Measurements from ENCODE around the gene CLEC20A. TPM values are rescaled to one million over a fixed set of nuclear protein-coding genes. Genes with fewer than 3 reads are reported as not detected.

The CLEC20A gene
- total and polyA plus RNA-seq, 2 experiments from 2014 or later: not detected

DNA sequence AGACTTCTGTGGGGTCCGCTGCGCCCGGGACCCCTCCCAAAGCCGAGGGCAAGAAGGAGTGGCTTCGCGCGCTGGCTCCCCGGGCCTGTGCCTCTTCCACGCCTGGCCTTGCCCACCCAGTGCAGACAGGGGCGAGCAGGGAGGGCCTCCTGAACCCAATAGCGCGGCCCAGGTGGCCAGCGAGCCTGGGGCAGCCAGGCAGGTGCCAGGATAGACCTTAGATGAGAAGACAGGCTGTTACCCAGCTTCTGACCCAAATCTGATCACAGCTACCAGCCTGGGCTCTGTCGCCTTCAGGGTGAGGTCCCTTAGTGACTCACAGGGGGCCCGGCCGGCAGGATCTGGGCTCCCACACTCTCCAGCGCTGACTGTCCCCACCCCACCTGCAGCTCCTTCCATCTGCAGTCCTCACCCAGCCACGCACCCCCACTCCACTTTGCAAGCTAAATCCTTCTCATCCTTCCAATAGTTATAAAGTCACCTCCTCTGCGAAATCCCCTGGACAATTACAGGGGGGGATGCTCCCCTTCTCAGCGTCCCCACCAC is 9.6 kb downstream of the CLEC20A start:
- WGBS, 2 experiments (ENCODE audit: low coverage in 1 of 2, low lambda C conversion rate in 2 of 2, missing lambda C conversion rate in 2 of 2): 37 to 45% methylated on average over 16 to 17 of the region's 20 CpGs
- Histone ChIP-seq H2AFZ (peak overlapping the region; percentile 65; the same call in 1 of the 2 replicates), H3K9ac (no peak overlapping the region), H3K27me3 (replicated peaks; ENCODE audit: insufficient read depth) (no peaks in the 10 kb centered on the region), H4K20me1 (ENCODE audit: insufficient read depth) (no peaks in the 10 kb centered on the region), H3K27ac (no peak overlapping the region), H3K4me2 (ENCODE audit: unreplicated experiment) (peak overlapping the region; percentile 48), H3K79me2 (ENCODE audit: insufficient read depth) (no peaks in the 10 kb centered on the region), H3K36me3 (ENCODE audit: low read depth) (no peaks in the 10 kb centered on the region), H3K4me1 (ENCODE audit: insufficient read depth) (no peaks in the 10 kb centered on the region), H3K9me2 (ENCODE audit: insufficient read depth) (no peaks in the 10 kb centered on the region), H3F3A (ENCODE audit: insufficient read depth) (peaks cover 15% of the 10 kb centered on the region), H3K4me3 (no peak overlapping the region), H3K9me3 (ENCODE audit: low read depth) (no peaks in the 10 kb centered on the region)
- no peak for TF ChIP-seq EZH2 (IDR thresholded peaks at IDR 0.05; ENCODE audit: insufficient read depth, poor library complexity, severe bottlenecking)
- no peak for TF ChIP-seq EZH2phosphoT487 (IDR thresholded peaks at IDR 0.05; ENCODE audit: insufficient read depth, low read depth)
- DNase-seq: peak; percentile 16
- in situ Hi-C loops (cut with MboI): no loop called here

- Histone ChIP-seq H3F3A (ENCODE audit: insufficient read depth) (peaks cover 16% of the 10 kb centered on the region), H3K36me3 (ENCODE audit: low read depth) (no peaks in the 10 kb centered on the region), H3K4me2 (ENCODE audit: unreplicated experiment) (peak overlapping the region; percentile 48), H3K79me2 (ENCODE audit: insufficient read depth) (no peaks in the 10 kb centered on the region), H3K4me1 (ENCODE audit: insufficient read depth) (no peaks in the 10 kb centered on the region), H4K20me1 (ENCODE audit: insufficient read depth) (no peaks in the 10 kb centered on the region), H3K27me3 (replicated peaks; ENCODE audit: insufficient read depth) (no peaks in the 10 kb centered on the region), H3K27ac (no peak overlapping the region), H3K9me3 (ENCODE audit: low read depth) (no peaks in the 10 kb centered on the region), H3K9ac (no peak overlapping the region), H3K4me3 (no peak overlapping the region), H3K9me2 (ENCODE audit: insufficient read depth) (no peaks in the 10 kb centered on the region), H2AFZ (peak overlapping the region; percentile 65; the same call in 1 of the 2 replicates)
- TF ChIP-seq EZH2phosphoT487 (IDR thresholded peaks at IDR 0.05; ENCODE audit: insufficient read depth, low read depth) (no peak), EZH2 (IDR thresholded peaks at IDR 0.05; ENCODE audit: insufficient read depth, poor library complexity, severe bottlenecking) (no peak)
- in situ Hi-C loops (cut with MboI): no loop called here
- peak; percentile 17 for DNase-seq
- WGBS, 2 experiments (ENCODE audit: low coverage in 1 of 2, low lambda C conversion rate in 2 of 2, missing lambda C conversion rate in 2 of 2): 36 to 41% methylated on average over 44 to 50 of the region's 54 CpGs
These were observed 10.4 kb downstream of the CLEC20A start for GRCh38 chr1:178486100-178487069.

GRCh38 chr1:178485541-178485981 is 11.2 kb downstream of the CLEC20A start:
- H3F3A ChIP-seq (ENCODE audit: insufficient read depth): peaks cover 16% of the 10 kb centered on the region
- WGBS, 2 experiments (ENCODE audit: low coverage in 1 of 2, low lambda C conversion rate in 2 of 2, missing lambda C conversion rate in 2 of 2): 25 to 31% methylated on average over 3 of the region's 3 CpGs
- no peaks in the 10 kb centered on the region for H3K27me3 ChIP-seq (replicated peaks; ENCODE audit: insufficient read depth)
- H3K36me3 ChIP-seq (ENCODE audit: low read depth): no peaks in the 10 kb centered on the region
- no peaks in the 10 kb centered on the region for H3K9me2 ChIP-seq (ENCODE audit: insufficient read depth)
- no peak overlapping the region for H3K4me2 ChIP-seq (ENCODE audit: unreplicated experiment)
- no peak overlapping the region for H3K4me3 ChIP-seq
- TF ChIP-seq EZH2phosphoT487 (IDR thresholded peaks at IDR 0.05; ENCODE audit: insufficient read depth, low read depth) (no peak), EZH2 (IDR thresholded peaks at IDR 0.05; ENCODE audit: insufficient read depth, poor library complexity, severe bottlenecking) (no peak)
- no peak overlapping the region for H3K9ac ChIP-seq
- H3K4me1 ChIP-seq (ENCODE audit: insufficient read depth): no peaks in the 10 kb centered on the region
- no peak overlapping the region for H2AFZ ChIP-seq
- no peaks in the 10 kb centered on the region for H3K79me2 ChIP-seq (ENCODE audit: insufficient read depth)
- peak; percentile 9 for DNase-seq
- H3K27ac ChIP-seq: no peak overlapping the region
- in situ Hi-C loops (cut with MboI): no loop called here
- H4K20me1 ChIP-seq (ENCODE audit: insufficient read depth): no peaks in the 10 kb centered on the region
- no peaks in the 10 kb centered on the region for H3K9me3 ChIP-seq (ENCODE audit: low read depth)

GRCh38 chr1:178484698-178485225 is 12.0 kb downstream of the CLEC20A start:
- Histone ChIP-seq H3K4me1 (ENCODE audit: insufficient read depth) (no peaks in the 10 kb centered on the region), H3K4me2 (ENCODE audit: unreplicated experiment) (no peak overlapping the region), H2AFZ (no peak overlapping the region), H3K79me2 (ENCODE audit: insufficient read depth) (no peaks in the 10 kb centered on the region), H3K9me2 (ENCODE audit: insufficient read depth) (no peaks in the 10 kb centered on the region), H3F3A (ENCODE audit: insufficient read depth) (peaks cover 16% of the 10 kb centered on the region), H3K9me3 (ENCODE audit: low read depth) (no peaks in the 10 kb centered on the region), H3K27ac (no peak overlapping the region), H3K9ac (no peak overlapping the region), H4K20me1 (ENCODE audit: insufficient read depth) (no peaks in the 10 kb centered on the region), H3K4me3 (no peak overlapping the region), H3K36me3 (ENCODE audit: low read depth) (no peaks in the 10 kb centered on the region; the same call in 1 of the 2 replicates), H3K27me3 (replicated peaks; ENCODE audit: insufficient read depth) (no peaks in the 10 kb centered on the region)
- TF ChIP-seq EZH2 (IDR thresholded peaks at IDR 0.05; ENCODE audit: insufficient read depth, poor library complexity, severe bottlenecking): no peak
- TF ChIP-seq EZH2phosphoT487 (IDR thresholded peaks at IDR 0.05; ENCODE audit: insufficient read depth, low read depth): no peak
- 46 to 56% methylated on average over 3 of the region's 3 CpGs for WGBS, 2 experiments (ENCODE audit: low coverage in 1 of 2, low lambda C conversion rate in 2 of 2, missing lambda C conversion rate in 2 of 2)
- DNase-seq: no peak
- in situ Hi-C loops (cut with MboI): no loop called here
